COLO829 (cell line): ENCODE measurements around the gene RAB40A.
"Not testable (repeated sequence)": the region's sequence is repeated elsewhere in the genome, so short reads cannot be mapped to it uniquely, and the experiment has no call there.

Experiments used
- DNase-seq: peaks from one replicate; pipeline ENCODE4 v3.0.0; 2012; ENCODE audit warnings: low spot score

The RAB40A gene

DNA sequence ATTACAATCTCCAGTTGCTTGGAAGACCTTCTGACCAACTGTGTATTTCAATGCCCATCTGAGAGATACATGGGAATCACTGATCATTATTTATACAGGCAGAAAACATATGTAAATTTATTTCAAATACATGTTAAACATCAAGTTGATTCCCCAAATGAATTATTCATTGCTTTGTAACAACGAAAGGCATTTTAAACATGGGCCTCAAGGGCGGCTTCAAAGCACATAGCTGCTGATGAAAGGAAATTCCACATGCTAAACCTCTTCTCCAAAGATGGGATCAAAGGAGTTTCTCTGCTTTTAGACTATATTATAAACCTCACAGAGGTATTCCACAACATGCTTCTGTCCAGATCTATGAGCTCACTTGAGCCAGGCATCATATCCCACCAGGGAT lies 4.3 kb upstream of the RAB40A start:
- no peak for DNase-seq

DNA sequence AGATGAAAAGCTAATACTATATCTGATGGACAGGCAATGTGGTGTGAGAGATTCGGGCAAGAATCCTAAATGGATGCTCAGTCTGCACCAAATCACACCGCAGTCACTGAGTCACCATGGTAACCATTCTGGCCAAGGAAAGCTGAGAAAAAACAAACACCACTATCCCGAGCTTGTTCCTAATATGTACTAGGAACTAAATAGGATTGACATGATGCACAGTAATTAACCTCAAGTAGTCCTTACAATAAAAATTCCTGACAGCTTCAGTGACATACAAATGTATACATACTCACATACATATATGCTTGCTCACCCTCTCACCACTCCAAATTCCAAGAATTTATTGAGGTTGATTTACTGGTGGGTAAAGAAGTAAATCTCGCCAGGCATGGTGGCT lies 1.1 kb upstream of the RAB40A start:
- DNase-seq = no peak

DNA sequence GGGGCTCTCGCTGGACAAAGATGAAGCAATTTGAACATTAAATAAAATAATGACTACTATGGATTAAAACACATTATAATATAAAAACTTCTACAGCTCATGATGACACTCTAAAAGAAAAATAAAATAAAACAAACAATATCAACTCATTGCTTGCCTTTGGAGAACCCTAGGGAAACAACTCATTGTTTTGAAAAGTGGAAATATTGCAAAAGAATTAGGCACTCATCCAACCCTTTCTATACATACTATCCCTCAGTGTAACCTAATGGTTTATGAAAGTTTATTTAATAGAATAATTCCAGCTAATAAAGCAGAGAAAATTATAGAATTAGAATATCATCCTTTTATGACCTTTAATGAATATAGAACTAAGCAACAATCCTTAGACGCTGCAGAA lies 718 bp downstream of the RAB40A start:
- no peak for DNase-seq

DNA sequence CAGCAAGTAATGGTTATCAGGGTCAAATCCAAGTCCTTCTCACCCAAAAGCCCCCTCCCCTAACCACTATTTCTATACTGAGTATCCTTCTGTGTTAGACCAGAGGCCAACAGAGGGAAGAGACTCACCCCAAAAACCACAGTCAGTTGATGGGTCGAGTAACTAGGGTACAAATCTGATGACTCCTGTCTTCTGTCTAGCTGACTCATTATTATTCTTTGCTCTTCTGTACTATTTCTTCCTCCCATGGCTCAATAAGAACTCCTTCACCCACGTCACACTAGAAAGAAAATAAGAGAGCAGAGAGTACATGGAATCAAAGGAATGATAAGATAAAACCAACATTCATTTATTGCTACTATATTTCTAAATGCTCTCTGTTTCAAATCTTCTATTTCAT lies 2.0 kb downstream of the RAB40A start:
- DNase-seq = no peak

DNA sequence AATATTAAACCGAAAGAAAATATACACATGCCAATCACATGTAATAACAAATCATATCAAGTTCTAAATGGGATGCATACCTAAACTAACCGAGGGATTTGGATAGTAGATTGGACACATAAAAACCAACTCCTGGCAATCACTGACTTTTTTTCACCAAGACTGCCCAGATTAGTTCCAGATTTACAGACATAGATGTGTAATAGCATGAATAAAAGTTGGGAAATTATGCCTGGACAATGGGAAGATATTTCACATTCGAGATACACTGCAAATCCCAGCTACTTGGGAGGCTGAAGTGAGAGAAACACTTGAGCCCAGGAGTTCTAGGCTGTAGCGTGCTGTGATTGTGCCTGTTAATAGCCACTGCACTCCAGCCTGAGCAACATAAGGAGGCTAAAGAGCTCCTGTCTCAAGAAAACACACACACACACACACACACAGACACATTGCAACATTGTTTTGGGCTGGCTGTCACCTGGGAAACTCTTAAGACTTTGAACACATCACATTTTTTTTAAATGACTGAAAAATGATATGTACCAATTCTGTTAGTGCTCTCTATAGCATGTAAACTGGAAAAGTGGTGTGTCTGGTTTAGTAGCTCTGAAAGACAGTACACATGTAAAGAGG lies 5.7 kb downstream of the RAB40A start:
- no peak for DNase-seq

DNA sequence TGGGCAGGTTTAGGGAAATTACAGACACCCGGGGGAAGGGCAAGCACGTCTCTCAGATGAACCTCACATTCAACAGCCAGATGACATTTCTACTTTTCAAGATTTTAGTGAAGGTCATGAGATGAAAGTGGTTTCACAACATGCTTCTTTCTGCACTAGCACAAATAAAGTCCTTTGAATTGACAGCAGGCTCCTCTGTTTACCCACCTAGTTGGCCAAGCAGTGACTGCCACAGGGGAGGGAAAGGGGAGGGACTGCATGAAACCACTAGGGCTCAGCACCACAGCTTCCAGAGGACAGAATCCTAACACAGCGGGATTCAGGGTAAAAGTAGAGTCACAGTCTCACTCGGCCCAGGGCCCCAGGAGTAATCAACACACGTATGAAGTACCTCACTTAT lies 6.2 kb downstream of the RAB40A start:
- no peak for DNase-seq

DNA sequence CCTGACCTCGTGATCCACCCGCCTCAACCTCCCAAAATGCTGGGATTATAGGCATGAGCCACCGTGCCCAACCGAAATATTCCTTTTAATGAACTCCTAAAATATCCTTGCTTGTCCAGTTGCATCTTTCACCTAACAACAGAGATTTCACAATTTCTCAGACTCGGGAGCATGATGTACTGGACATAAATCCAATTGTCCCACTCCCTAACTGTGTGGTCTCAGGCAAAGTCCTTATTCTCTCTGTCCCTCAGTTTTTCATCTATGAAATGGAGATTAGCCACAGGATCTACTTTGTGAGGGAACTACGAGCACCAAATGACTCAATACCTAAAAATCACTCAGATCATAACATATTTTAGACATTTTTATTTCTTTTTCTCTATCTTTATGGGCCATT lies 9.3 kb downstream of the RAB40A start:
- DNase-seq = no peak

DNA sequence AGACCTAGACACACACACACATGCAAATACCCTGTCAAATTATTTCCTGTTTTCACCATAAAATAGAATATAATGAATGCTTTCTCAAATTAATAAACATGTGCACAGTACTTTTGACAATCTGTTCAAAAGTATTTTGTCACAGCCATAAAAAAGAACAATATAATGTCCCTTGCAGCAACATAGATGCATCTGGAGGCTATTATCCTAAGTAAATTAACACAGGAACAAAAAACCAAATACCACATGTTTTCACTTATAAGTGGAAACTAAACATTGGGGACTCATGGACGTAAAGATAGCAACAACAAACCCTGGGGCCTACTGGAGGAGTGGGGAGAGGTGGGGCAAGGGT lies 15.5 kb downstream of the RAB40A start:
- no peak for DNase-seq

DNA sequence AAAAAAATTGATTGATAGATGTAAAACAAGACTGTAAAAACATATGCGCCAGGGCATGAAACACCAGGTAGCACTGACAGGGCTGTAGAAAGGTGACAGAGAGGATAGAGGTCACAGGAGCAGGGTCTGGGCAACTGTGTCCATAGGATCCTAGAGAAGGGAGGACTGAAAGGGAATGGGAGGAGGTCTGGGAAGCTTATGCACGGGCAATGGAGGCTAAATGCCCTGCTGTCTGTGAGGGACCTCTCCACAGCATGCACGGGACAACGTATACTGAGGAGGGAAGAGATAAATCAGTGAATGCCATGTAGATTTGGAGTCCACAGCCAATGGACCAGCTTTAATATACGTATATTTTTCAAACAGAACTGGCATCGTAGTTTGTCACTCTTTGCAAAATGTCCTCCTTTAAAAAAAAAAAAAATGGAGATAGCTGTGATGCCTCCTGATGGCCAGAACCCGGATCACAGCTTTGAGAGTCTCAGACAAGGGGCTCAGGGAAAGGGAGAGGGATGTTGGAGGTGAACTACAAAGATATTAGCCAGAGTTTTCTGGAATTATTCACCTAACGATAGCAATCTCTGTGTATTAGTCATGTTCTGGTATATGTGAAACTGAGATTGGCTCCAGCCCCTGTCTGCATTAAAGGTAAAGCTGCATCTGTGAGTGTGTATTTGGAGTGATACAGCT lies 16.0 kb downstream of the RAB40A start:
- no peak for DNase-seq

DNA sequence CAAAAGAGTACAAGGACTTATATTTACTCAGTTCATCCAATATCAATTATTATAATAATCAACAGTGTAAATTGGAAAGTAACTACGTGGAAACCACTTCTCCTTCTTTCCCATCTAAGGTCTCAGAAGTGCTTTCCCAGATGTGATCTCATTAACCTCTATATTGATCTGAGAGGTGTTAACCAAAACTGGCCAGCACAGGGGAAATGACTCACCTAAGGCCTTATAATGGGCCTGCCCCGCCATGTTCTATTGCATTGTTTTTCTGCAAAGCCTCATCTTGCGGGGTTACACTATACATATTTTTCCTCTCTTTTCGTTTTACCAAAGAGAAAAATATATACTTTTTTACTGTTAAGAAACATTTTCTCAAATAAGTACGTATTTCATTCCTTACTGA lies 20.5 kb downstream of the RAB40A start:
- no peak for DNase-seq

DNA sequence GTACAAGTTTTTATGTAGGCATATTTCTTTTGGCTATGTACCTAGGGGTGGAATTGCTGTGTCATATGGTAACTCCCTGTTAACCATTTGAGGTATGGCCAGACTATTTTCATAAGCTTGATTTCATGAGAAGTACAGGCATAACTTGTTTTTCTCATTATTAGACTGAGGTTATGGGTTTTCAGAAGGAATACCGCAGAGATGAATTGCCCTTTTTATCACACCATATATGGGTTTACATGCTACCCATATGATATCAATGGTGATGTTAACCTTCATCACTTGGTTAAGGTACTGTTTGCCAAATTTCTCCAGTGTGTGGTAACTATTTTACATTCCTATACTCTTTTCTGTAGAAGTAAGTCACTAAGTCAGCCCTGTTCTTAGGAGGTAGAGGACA lies 23.5 kb downstream of the RAB40A start:
- DNase-seq = no peak

DNA sequence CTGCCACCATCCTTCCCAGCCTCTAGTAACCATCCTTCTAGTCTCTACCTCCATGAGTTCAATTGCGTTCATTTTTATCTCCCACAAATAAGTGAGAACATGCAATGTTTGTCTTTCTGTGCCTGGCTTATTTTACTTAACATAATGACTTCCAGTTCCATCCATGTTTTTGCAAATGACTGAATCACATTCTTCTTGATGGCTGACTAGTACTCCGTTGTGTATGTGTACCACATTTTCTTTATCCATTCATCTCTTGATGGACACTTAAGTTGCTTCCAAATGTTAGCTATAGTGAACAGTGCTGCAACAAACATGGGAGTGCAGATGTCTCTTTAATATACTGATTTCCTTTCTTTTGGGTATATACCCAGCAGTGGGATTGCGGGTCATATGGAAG lies 25.7 kb downstream of the RAB40A start:
- not testable (repeated sequence) for DNase-seq

DNA sequence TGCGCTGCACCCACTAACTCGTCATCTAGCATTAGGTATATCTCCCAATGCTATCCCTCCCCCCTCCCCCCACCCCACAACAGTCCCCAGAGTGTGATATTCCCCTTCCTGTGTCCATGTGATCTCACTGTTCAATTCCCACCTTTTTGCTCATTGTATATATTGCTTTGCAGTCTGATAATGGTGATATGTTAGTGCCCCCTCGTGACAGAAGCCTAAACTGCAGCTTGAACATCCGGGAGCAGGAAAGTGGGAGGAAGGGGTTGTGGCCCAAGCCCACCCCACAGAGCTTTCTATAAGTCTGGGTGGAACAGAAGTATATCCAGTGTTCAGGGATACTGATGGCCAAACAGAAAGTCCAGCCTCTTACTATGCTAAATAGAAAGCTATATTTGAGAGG lies 29.6 kb downstream of the RAB40A start:
- DNase-seq = peak; percentile 13

DNA sequence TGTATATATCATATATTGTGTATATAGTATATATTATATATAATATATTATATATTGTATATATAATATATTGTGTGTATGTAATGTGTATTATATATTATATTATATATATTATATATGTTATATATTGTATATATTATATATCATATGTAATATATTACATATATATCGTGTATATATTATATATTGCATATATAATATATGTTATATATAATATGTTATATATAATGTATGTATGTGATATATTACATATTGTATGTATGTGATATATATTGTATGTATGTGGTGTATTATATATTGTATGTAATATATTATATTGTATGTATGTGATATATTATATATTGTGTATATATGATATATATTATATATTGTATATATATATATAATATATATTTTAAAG lies 30.5 kb downstream of the RAB40A start:
- no peak for DNase-seq

DNA sequence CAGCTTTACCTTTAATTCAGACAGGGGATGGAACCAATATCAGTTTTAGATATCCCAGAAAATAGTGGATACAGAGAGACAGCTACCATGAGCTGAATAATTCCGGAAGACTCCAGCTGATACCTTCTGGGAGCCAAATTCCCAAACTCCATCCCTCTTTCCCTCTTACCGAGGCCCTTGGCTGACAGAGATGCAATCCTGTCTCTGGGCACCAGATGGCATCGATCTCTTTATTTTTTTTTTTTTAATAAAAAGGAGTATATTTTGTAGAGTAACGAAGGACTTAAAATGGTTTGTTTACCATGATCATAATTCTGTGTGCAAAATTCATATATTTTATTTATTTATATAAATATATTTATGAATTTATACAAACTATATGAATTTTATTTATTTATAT lies 31.0 kb downstream of the RAB40A start:
- peak; percentile 13 for DNase-seq

DNA sequence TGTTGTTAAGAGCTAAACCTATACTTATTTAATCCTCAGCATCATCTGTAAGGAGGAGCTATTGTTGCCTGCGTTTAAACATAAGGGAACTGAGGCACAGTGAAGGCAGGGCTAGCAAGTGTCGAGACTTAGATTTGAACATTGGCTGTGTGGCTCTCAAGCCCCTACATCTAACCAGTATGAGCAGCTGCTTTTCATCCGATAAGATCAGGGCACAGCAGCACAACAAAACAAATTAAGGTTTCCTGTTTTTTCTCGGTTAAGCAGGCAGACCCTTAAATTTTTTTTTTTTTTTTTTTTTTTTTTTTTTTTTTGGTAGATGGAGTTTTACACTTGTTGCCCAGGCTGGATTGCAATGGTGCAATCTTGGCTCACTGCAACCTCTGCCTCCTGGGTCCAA lies 35.6 kb downstream of the RAB40A start:
- DNase-seq = no peak

DNA sequence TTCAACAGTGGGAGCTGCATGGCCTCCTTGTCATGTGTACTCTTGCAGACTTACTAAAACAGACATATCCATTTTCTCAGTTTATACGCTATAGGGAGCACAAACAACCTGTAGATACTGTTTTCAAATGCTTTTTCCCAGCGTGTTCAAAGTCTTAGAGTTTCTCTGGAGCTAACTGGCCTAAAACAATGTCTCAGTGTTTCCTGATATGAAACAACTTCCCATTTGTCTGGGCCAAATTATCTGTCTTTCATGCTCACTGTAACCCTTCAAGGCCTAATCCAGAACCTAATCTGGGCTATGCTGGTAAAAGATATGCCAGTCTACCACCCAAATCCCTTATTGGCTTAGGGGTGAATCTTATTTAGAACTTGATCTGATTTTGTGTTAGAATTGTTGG lies 38.8 kb downstream of the RAB40A start:
- peak; percentile 12 for DNase-seq

DNA sequence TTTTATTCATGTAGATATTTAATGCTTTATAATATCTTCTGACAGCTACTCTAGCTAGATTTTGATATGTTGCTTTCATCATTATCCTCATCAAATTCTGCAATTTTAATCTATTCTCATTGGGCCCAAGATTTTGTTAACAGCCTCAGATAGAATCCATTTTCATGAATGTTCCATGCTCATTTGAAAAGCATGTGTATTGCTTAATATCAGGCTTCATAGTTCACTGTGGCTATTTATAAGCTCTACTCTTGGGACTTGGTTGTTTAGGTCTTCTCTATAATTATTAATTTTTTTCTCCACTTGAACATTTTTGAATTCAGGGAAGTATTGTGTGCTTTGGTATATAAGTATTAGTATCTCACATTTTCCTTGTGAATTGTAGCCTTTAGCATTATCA lies 41.8 kb downstream of the RAB40A start:
- DNase-seq = no peak

DNA sequence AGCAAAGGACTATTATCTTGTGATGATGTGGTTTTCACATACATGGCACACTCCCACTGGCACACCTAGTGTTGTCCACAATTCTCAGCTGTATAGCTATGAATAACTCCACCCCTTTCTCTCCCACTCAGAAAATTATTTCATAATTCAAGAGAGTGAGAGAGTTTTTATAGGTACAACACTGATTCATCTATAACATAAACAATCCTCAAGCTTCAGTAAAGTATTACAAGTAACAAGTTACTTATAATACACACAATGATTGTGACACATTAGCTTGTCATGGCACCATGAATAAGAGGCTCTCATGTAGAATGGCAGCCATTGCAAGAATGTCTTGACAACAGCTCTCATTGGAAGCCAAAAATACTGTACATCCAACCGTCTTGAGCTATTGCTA lies 43.9 kb downstream of the RAB40A start:
- no peak for DNase-seq

DNA sequence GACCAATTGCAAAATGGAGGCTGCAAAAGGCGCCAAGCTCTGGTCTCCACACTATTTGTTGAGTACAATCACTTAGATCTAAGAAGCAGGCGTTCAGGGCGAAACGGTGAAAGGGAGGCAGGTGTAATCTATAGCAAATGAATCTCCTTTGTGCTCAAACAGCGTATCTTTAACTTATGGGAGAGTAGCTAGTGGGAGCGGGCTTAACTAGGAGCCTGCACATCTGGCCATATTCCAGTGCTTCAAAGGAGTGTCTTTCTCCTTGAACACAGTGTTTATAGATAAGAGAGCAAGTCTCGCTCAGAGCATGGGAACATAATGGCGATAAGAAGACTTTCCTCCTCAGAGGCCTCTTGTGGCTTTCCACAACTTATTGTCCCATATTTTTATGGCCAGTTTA lies 49.3 kb downstream of the RAB40A start:
- not testable (repeated sequence) for DNase-seq

DNA sequence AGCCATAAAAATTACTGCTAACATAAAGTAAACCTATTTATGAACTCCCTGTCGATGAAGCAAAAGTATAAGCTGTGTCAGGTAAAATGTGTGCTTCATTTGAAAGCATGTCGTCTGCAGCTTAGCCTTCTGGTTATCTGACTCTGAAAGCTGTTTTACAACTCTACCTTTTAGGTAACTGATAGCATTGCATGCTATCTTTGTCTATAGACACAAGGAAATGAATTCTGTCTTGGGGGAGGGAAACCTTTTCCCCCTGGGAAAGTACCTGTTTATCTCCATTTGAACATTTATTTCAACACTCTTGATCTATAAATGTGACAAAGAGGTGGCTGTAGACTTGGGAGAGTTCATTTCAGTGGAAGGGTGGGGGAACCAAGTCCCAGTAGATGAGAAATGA lies 51.4 kb downstream of the RAB40A start:
- no peak for DNase-seq

DNA sequence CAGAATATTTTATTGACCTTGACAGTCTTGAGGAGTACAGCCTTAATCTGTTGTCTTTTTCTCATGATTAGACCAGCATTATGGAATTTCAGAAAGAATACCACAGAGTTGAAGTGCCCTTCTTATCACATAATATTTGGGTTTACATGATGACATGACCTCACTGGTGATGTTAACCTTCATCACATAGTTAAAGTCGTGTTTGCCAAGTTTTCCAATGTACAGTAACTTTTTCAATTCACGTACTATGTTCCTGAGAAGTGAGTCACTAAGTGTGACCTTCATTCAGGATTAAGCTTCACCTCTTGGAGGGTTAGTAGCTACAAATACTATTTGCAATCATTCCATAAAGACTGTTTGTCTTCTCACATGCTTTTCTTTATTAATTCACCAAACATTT lies 52.1 kb downstream of the RAB40A start:
- DNase-seq = no peak

DNA sequence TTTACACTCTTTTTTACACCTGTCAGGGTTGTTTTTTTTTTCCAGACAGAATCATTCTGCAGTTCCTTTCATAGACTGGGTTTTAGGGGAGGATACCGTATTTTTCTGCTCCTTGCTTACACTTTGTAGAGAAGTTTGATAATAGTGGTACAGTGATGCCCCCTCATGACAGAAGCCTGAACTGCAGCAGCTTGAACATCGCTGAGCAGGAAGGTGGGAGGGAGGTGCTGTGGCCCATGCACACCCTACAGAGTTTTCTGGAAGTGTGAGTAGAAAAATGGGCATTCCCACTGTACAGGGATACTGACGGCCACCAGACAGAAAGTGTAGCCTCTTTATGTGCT lies 54.5 kb downstream of the RAB40A start:
- DNase-seq = peak; percentile 59

DNA sequence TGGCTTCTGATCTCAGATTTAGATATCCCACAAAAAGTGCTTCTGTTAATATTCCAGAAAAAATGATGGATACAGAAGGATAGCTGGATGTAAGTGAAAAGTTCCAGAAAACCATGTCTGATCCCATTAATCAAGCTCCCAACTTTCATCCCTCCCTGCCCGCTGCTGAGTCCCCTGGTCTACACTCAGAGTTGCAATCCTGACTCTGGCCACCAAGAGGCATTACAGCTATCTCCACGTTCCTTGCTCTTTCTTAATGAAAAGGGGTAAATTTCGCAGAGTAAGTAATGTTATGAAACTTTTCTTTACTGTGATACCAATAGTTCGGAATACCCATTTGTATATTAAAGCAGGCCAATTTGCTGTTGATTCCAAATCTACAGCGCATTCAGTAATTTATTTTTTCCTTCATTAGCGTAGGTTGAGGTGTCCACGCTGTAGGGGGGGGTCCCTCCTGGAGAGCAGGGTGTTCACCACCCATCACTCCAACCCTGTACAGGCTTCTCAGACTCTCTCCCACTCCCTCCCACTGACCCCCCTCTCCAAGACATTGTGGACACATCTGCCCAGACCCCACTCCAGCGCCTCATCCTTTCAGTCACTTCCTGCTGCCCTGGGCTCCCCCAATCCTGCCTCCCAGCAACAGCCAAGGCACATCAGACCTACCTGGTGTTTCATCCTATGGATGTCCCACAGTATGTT lies 55.1 kb downstream of the RAB40A start:
- DNase-seq = peak; percentile 32
